Loucy (cell line): ENCODE results near the gene SNX4.

Experiments used
- H2AFZ ChIP-seq: fragments of 200-600 bp; sonication (generic); 2 replicates; pipeline ENCODE4 v1.6.0; 2016; ENCODE audit warnings: antibody characterized with exemption, mild to moderate bottlenecking, low read length, moderate library complexity
- H3F3A ChIP-seq: fragments of 200-600 bp; 2 replicates; pipeline ENCODE4 v1.6.0; 2016; ENCODE audit warnings: antibody characterized with exemption, low read depth, mild to moderate bottlenecking
- H3K27me3 ChIP-seq: fragments of 200-600 bp; sonication (generic); 2 replicates; pipeline ENCODE4 v1.6.1; 2014; ENCODE audit warnings: low read length, mild to moderate bottlenecking; ENCODE audit not compliant: insufficient read depth, poor library complexity, severe bottlenecking
- H3K36me3 ChIP-seq: fragments of 200-600 bp; sonication (generic); 2 replicates; pipeline ENCODE4 v1.6.1; 2016; ENCODE audit warnings: low read length; ENCODE audit not compliant: insufficient read depth
- H3K4me1 ChIP-seq: fragments of 200-600 bp; sonication (generic); 2 replicates; pipeline ENCODE4 v1.5.1; 2014; ENCODE audit warnings: low read length, mild to moderate bottlenecking; ENCODE audit not compliant: insufficient read depth, poor library complexity, severe bottlenecking
- H3K4me2 ChIP-seq: fragments of 200-600 bp; sonication (generic); 2 replicates; pipeline ENCODE4 v1.6.0; 2014; ENCODE audit warnings: antibody characterized with exemption, low read length, low read depth, mild to moderate bottlenecking; ENCODE audit not compliant: poor library complexity, severe bottlenecking
- H3K4me3 ChIP-seq: fragments of 200-600 bp; sonication (generic); 2 replicates; pipeline ENCODE4 v1.5.1; 2014; ENCODE audit warnings: low read length, mild to moderate bottlenecking, mixed read lengths; ENCODE audit not compliant: poor library complexity, severe bottlenecking
- H3K79me2 ChIP-seq: fragments of 200-600 bp; sonication (generic); 2 replicates; pipeline ENCODE4 v1.6.1; 2014; ENCODE audit warnings: low read length; ENCODE audit not compliant: insufficient read depth
- H3K9ac ChIP-seq: fragments of 200-600 bp; sonication (generic); 2 replicates; pipeline ENCODE4 v1.6.0; 2014; ENCODE audit warnings: mild to moderate bottlenecking, low read depth, low read length, moderate library complexity; ENCODE audit not compliant: poor library complexity, severe bottlenecking
- H3K9me2 ChIP-seq: fragments of 200-600 bp; sonication (generic); replicated peaks from 2 replicates; pipeline ENCODE4 v1.6.1; 2016; ENCODE audit warnings: low read depth, low read length, mixed read lengths
- H3K9me3 ChIP-seq: fragments of 200-600 bp; sonication (generic); 2 replicates; pipeline ENCODE4 v1.6.1; 2014; ENCODE audit warnings: mild to moderate bottlenecking, antibody characterized with exemption, low read length, low read depth; ENCODE audit not compliant: insufficient read depth
- H4K20me1 ChIP-seq: fragments of 200-600 bp; sonication (generic); 2 replicates; pipeline ENCODE4 v1.6.0; 2014; ENCODE audit warnings: antibody characterized with exemption, low read length, mild to moderate bottlenecking; ENCODE audit not compliant: insufficient read depth, poor library complexity, severe bottlenecking
- CTCF ChIP-seq: fragments of 200-600 bp; sonication (generic); conservative IDR thresholded peaks from 2 replicates; pipeline ENCODE4 v1.5.1; 2014; ENCODE audit warnings: mild to moderate bottlenecking, antibody characterized with exemption, low read length
- EZH2phosphoT487 ChIP-seq: fragments of 200-600 bp; IDR thresholded peaks from 2 replicates; pipeline ENCODE4 v1.6.1; 2018; ENCODE audit warnings: antibody characterized with exemption, mild to moderate bottlenecking, moderate library complexity, borderline replicate concordance

Gene SNX4

DNA sequence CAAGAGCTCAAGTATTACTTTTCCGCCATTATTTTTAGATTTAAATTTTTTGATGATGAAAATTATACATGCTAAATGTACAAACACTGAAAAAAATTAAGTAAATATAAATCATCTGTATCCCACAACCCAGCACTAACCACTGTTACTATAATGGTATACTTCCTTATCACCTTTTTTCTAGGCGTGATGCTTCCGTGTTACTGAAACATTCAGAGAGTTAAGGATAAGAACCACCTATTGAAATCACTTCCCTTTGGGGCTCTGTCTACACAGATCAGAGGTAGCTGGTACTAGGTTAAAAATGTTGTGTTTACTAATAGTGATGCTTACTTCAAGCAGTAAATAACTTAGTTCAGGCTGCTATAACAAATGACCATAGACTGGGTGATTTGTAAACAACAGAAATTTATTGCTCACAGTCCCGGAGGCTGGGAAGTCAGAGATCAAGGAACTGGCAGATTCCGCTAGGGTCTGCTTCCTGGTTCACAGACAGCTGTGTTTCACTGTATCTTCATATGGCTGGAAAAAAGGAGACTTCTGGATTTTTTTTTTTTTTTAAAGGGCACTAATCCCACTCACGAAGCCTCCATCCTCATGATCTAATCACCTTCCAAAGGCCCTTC is 6.4 kb downstream of the SNX4 start:
- peak overlapping the region; percentile 48 for H3K4me2 ChIP-seq
- H3K79me2 ChIP-seq, result peaks cover 92% of the 10 kb centered on the region
- peaks cover 45% of the 10 kb centered on the region for H4K20me1 ChIP-seq
- no peak overlapping the region for H3K4me3 ChIP-seq
- TF ChIP-seq CTCF, result no peak
- TF ChIP-seq EZH2phosphoT487, result no peak
- peaks cover 38% of the 10 kb centered on the region for H3K4me1 ChIP-seq
- no peak overlapping the region for H2AFZ ChIP-seq
- no peaks in the 10 kb centered on the region; the same call in 1 of the 2 replicates for H3K9me3 ChIP-seq
- no peaks in the 10 kb centered on the region for H3K27me3 ChIP-seq
- H3K9me2 ChIP-seq, result no peaks in the 10 kb centered on the region
- H3F3A ChIP-seq, result peaks cover 3% of the 10 kb centered on the region; the same call in 1 of the 2 replicates
- H3K36me3 ChIP-seq, result no peaks in the 10 kb centered on the region
- no peak overlapping the region for H3K9ac ChIP-seq

DNA sequence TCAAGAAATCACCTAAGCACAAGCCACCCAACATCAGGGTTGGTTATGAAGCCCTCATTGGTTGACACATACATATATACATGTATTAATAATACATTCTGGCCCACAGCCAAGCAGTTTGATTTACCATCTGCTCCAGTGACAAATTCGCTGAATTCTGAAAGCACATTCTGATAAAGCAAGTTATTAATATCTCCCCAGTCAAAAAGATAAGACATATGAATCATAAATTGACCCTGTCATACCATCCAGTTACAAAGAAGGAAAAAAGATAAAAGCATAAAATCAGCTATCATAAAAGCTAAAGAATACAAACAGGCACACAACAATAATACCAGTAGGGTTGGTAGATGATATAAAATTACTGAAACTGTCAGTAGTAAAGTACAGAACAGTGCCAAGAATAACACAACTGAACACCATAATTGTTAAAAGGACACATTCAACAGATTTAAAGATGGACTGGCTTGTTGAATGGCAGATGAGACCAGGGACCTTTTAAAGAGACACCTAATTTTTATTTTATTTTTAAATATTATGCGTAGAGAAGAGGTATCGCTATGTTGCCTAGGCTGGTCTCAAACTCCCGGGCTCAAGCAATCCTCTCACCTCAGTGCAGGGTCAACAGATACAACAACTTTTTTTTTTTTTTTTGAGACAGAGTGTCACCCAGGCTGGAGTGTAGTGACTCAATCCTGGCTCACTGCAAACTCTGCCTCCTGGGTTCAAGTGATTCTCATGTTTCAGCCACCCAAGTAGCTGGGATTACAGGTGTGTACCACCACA is 7.7 kb downstream of the SNX4 start:
- Histone ChIP-seq H3K9me2 (no peaks in the 10 kb centered on the region), H3K4me3 (no peak overlapping the region), H3K36me3 (peaks cover 3% of the 10 kb centered on the region; the same call in 1 of the 2 replicates), H3K4me1 (peaks cover 26% of the 10 kb centered on the region), H3K79me2 (peaks cover 90% of the 10 kb centered on the region), H3K4me2 (peak overlapping the region; percentile 48), H3K9ac (no peak overlapping the region), H3K27me3 (no peaks in the 10 kb centered on the region), H4K20me1 (peaks cover 32% of the 10 kb centered on the region), H3F3A (peaks cover 3% of the 10 kb centered on the region; the same call in 1 of the 2 replicates), H2AFZ (no peak overlapping the region), H3K9me3 (peaks cover 3% of the 10 kb centered on the region; the same call in 1 of the 2 replicates)
- TF ChIP-seq CTCF, result no peak
- TF ChIP-seq EZH2phosphoT487, result no peak

- Histone ChIP-seq H3F3A (peaks cover 3% of the 10 kb centered on the region; the same call in 1 of the 2 replicates), H3K9me2 (no peaks in the 10 kb centered on the region), H3K4me2 (peak overlapping the region; percentile 48), H3K9me3 (peaks cover 3% of the 10 kb centered on the region; the same call in 1 of the 2 replicates), H3K4me1 (peaks cover 18% of the 10 kb centered on the region), H2AFZ (no peak overlapping the region), H4K20me1 (peaks cover 25% of the 10 kb centered on the region), H3K36me3 (peaks cover 8% of the 10 kb centered on the region; the same call in 1 of the 2 replicates), H3K79me2 (peaks cover 85% of the 10 kb centered on the region), H3K27me3 (no peaks in the 10 kb centered on the region), H3K4me3 (peak overlapping the region; percentile 34), H3K9ac (no peak overlapping the region)
- TF ChIP-seq EZH2phosphoT487 (no peak), CTCF (no peak)
Observed at GRCh38 chr3:125511420-125512118, 8.4 kb downstream of the SNX4 start.
